Measurements from ENCODE around the gene MCF2L. TPM values are rescaled to one million over a fixed set of nuclear protein-coding genes. Genes with fewer than 3 reads are reported as not detected.

MCF2L gene
- 10 to 100 TPM; 13.0 to 13.5 TPM for total RNA-seq
- 6.2 TPM for polyA plus RNA-seq (2013, experiment 1 of 2)
- 11.2 TPM for polyA plus RNA-seq (2013, experiment 2 of 2)
- total RNA-seq = 4.5 to 36.2 (median 14.8) reads per million in 172 experiments

GRCh38 chr13:112968910-112969691 lies at the start of gene MCF2L:
MCF2L (plus strand) TSS chr13:112969214; CDS start chr13:112969380, 166 bp downstream.
- H3K4me1 Mint-ChIP-seq (ENCODE audit: low read depth) = peaks cover 37% of the 10 kb centered on the region
- peaks cover 34% of the 10 kb centered on the region for H3K4me1 ChIP-seq (ENCODE audit: insufficient read depth, low read length)
- H3K27me3 ChIP-seq (ENCODE audit: control insufficient read depth in 1 of 2, insufficient read depth in 2 of 2, low read length in 2 of 2) = no peaks in the 10 kb centered on the region
- intact Hi-C loops (cut with DNase I, micrococcal nuclease) = loop anchor here (1.0 to 2.0 kb wide), 2 partner anchors 27 to 242 kb away; no protein-coding TSS in a partner anchor
- TF ChIP-seq CTCF (IDR thresholded peaks at IDR 0.05) = no peak
- POLR2A ChIA-PET = interaction anchor here (1.0 to 3.2 kb wide), 4 partner anchors 26 to 430 kb away, joined by 3 to 26 read pairs (median 10); partner anchors contain the start of genes CUL4A and PCID2
- H3K36me3 Mint-ChIP-seq (ENCODE audit: low read depth) = peaks cover 6% of the 10 kb centered on the region
- H3K27me3 Mint-ChIP-seq = no peaks in the 10 kb centered on the region
- DNase-seq = peak; percentile 46 to 86 (median 66)
- CTCF ChIA-PET = interaction anchor here (0.8 to 1.4 kb wide), 3 partner anchors 18 to 60 kb away, joined by 3 to 5 read pairs (median 4); no protein-coding TSS in a partner anchor
- no peaks in the 10 kb centered on the region for H3K9me3 Mint-ChIP-seq
- H3K27ac ChIP-seq (ENCODE audit: low read depth in 1 of 2, low read length in 2 of 2) = peak within 1 kb of the TSS; percentile 44 to 72
- peak within 1 kb of the TSS; percentile 89 for H3K4me3 Mint-ChIP-seq
- peak; percentile 78 for ATAC-seq (ENCODE audit: poor library complexity)
- peak within 1 kb of the TSS; percentile 58 for H3K4me3 ChIP-seq (ENCODE audit: low read length)
- peak within 1 kb of the TSS; percentile 80 for H3K27ac Mint-ChIP-seq
- peaks cover 2% of the 10 kb centered on the region for H3K36me3 ChIP-seq (ENCODE audit: insufficient read depth, low read length)
- H3K9me3 ChIP-seq (ENCODE audit: control insufficient read depth in 1 of 2, insufficient read depth in 1 of 2, low read length in 2 of 2) = no peaks in the 10 kb centered on the region

GRCh38 chr13:112923962-112924361 lies 45.1 kb upstream of the MCF2L start:
- Histone ChIP-seq H3K9me3 (ENCODE audit: control insufficient read depth in 1 of 2, insufficient read depth in 1 of 2, low read length in 2 of 2) (peaks cover 0 to 5% of the 10 kb centered on the region in 2 experiments), H3K36me3 (ENCODE audit: insufficient read depth, low read length) (no peaks in the 10 kb centered on the region), H3K4me1 (ENCODE audit: insufficient read depth, low read length) (no peaks in the 10 kb centered on the region), H3K27ac (ENCODE audit: low read depth in 1 of 2, low read length in 2 of 2) (no peak overlapping the region), H3K4me3 (ENCODE audit: low read length) (no peak overlapping the region), H3K27me3 (ENCODE audit: control insufficient read depth in 1 of 2, insufficient read depth in 2 of 2, low read length in 2 of 2) (peaks cover 13 to 14% of the 10 kb centered on the region in 2 experiments)
- POLR2A ChIA-PET = no interaction called here
- intact Hi-C loops (cut with DNase I, micrococcal nuclease) = no loop called here
- ATAC-seq (ENCODE audit: poor library complexity) (no peak), DNase-seq (no peak)
- no peaks in the 10 kb centered on the region for H3K4me1 Mint-ChIP-seq (ENCODE audit: low read depth)
- no peak overlapping the region for H3K4me3 Mint-ChIP-seq
- H3K27ac Mint-ChIP-seq = no peak overlapping the region
- no peaks in the 10 kb centered on the region for H3K36me3 Mint-ChIP-seq (ENCODE audit: low read depth)
- peaks cover 58% of the 10 kb centered on the region for H3K27me3 Mint-ChIP-seq
- no peak for TF ChIP-seq CTCF (IDR thresholded peaks at IDR 0.05)
- CTCF ChIA-PET = no interaction called here
- H3K9me3 Mint-ChIP-seq = no peaks in the 10 kb centered on the region

- Histone ChIP-seq H3K27me3 (ENCODE audit: control insufficient read depth in 1 of 2, insufficient read depth in 2 of 2, low read length in 2 of 2) (peaks cover 17 to 18% of the 10 kb centered on the region in 2 experiments), H3K36me3 (ENCODE audit: insufficient read depth, low read length) (no peaks in the 10 kb centered on the region), H3K4me3 (ENCODE audit: low read length) (no peak overlapping the region), H3K27ac (ENCODE audit: low read depth in 1 of 2, low read length in 2 of 2) (no peak overlapping the region), H3K4me1 (ENCODE audit: insufficient read depth, low read length) (peaks cover under 1% of the 10 kb centered on the region), H3K9me3 (ENCODE audit: control insufficient read depth in 1 of 2, insufficient read depth in 1 of 2, low read length in 2 of 2) (peaks cover 0 to 7% of the 10 kb centered on the region in 2 experiments)
- no peak for TF ChIP-seq CTCF (IDR thresholded peaks at IDR 0.05)
- H3K4me3 Mint-ChIP-seq = no peak overlapping the region
- no peak overlapping the region for H3K27ac Mint-ChIP-seq
- H3K36me3 Mint-ChIP-seq (ENCODE audit: low read depth) = no peaks in the 10 kb centered on the region
- no peaks in the 10 kb centered on the region for H3K4me1 Mint-ChIP-seq (ENCODE audit: low read depth)
- intact Hi-C loops (cut with DNase I, micrococcal nuclease) = no loop called here
- ChIA-PET POLR2A (no interaction called here), CTCF (no interaction called here)
- peaks cover 62% of the 10 kb centered on the region for H3K27me3 Mint-ChIP-seq
- ATAC-seq (ENCODE audit: poor library complexity) (no peak), DNase-seq (no peak)
- H3K9me3 Mint-ChIP-seq = no peaks in the 10 kb centered on the region
Observed at GRCh38 chr13:112924365-112924764, 44.6 kb upstream of the MCF2L start.

Measured in CD4-positive, alpha-beta T cell (primary cell).